ENCODE data around the gene LCN15.

The LCN15 gene

GRCh38 chr9:136738960-136739359 lies 25.4 kb downstream of the LCN15 start:
- DNase-seq = no peak

GRCh38 chr9:136735812-136736480 lies 28.4 kb downstream of the LCN15 start:
- DNase-seq = no peak

GRCh38 chr9:136734837-136735496 lies 29.4 kb downstream of the LCN15 start:
- DNase-seq = no peak

- no peak for DNase-seq
These were observed 30.7 kb downstream of the LCN15 start for GRCh38 chr9:136733611-136734010.

DNA sequence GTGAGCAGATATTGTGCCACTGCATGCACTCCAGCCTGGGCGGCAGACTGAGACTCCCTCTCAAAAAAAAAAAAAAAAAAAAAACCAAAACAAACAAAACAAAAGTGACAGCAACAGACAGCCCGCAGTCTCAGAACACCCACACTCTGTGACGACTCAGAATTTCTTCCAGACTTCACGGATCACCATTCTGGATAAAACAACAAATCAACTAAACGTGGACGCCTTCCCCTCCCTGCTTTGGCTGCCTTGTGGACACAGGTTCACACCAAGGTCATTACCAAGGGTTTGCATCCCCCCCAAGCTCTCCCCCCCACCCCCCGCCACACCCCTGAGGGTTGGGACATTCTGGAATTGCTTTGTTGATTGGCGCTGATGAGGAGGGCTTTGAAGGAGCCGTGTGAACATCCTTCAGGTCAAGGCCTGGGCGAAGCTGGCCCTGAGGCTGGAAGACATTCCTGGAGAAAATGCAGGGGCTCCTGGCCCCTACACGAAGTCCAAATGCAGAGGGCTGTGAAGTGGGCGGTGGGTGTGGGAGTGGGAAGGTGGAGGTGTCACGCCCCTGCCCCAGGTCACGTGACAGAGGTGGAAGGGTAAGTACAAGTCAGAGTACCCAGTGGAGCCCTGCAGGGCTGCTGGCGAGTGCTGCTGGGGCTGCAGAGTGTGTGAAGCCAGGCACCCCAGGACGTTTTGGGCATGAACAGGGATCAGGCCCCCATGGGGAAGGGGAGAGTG lies 31.7 kb downstream of the LCN15 start:
- DNase-seq = no peak

GRCh38 chr9:136729926-136730325 lies 34.4 kb downstream of the LCN15 start:
- no peak for DNase-seq

DNA sequence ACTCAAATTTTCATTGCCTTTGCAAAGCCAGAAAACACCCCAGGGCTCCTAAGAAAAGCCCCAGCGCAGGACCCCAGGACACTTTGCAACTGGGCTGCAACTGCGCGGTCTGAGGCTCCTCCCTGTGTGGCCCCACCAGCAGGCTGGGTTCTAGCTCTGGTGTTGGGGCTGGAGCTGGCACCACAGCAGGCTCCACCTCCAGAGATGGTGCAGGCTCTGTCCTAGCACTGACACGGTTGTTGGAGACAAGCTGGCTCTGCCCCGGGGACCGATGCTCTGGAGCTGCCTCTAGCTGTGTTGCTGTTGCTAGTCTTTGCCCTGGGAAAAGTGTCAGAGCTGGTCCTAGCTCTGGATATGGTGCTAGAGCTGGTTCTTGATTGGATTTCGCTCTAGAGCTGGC lies 35.2 kb downstream of the LCN15 start:
- no peak for DNase-seq

DNA sequence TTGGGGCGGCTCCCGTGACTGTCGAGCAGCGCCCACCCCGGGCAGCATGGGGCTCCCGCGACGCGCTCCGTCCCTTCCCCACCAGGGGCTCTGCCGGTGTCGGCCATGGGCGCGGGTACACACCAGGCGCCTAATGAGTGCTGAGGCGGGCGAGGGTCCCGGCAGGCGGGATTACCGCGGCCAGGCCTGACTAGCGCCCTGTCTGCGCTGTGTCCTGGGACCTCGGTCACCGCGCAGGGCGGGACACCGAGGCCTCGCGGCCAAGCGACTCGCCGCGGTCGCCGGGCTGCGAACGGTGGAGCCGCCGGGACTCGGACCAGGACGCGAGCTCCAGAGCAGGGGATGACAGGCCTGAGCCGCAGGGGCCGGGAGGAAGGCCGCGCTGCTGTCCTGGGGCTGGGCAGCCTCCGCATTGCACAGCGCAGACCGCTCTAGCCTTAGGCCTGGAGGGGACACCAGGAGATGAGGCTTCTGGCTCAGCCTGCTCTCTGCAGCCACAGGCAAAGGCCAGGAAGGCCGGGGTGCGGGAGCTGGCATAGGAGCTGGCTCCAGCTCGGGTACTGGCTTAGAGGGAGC lies 35.7 kb downstream of the LCN15 start:
- no peak for DNase-seq

- DNase-seq = peak; percentile 23
These were observed 36.2 kb downstream of the LCN15 start for GRCh38 chr9:136728080-136728547.

DNA sequence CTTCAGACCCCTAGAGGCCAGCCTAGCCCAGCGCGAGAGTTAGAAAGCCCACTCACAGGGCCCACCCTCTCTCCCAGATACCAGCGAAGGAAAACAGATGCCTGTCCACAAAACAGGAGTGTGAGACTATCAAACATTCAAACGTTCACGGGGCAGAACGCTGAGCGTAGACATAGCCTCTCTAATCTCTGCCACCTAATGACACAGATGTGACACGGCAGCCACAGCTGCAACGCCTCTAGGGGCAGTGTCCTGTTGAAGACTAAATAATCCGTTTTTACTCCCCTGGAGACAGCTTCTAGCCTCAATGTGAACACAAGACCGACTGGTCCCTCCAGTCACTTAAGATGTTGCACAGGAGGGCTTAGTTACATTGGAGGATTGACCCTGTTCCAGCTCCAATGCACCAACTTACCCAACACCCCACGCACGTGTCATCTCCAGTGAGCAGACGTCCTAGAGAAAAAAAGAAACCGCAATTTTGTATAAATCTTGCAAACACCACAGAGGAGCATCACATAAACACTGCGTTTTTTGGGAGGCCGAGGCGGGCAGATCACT lies 37.6 kb downstream of the LCN15 start:
- DNase-seq = no peak

- DNase-seq = no peak
These were observed 38.2 kb downstream of the LCN15 start for GRCh38 chr9:136726118-136726517.

GRCh38 chr9:136725612-136726011 lies 38.7 kb downstream of the LCN15 start:
- no peak for DNase-seq

DNA sequence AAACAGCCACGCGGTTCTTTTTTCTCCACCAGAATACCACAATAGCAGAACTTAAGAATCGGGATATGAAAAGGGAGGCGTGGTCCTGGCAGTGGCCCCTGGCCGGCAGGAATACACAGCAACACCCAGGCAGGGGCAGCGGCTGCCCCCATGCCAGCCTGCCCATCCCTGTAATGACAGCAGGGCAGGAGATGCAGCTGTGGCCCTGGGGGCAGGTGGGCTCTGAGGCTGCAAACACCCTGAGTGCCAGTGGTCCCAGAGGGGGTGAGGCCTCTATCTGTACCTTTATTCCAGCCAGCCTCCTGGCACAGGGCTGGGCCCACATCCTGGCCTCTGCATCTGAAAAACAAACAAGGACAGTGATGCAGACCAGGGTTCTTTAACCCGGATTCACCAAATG lies 39.5 kb downstream of the LCN15 start:
- DNase-seq = no peak

GRCh38 chr9:136723989-136724388 lies 40.3 kb downstream of the LCN15 start:
- no peak for DNase-seq

DNA sequence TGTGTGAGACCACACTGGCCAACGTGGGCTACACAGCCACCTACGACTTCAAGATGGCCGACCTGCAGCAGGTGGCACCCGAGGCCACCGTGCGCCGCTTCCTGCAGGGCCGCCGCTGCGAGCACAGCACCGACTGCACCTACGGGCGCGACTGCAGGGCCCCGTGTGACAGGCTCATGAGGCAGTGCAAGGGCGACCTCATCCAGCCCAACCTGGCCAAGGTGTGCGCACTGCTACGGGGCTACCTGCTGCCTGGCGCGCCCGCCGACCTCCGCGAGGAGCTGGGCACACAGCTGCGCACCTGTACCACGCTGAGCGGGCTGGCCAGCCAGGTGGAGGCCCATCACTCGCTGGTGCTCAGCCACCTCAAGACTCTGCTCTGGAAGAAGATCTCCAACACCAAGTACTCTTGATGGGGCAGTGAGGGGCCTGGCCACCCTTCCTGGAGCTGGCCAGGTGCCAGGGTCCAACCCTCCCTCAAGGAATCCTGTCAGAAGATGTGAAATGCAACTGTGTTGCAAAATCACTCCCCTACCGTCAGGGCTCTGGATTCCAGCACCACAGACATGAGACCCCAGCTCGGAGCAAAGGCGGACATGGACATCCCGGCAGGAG lies 40.8 kb downstream of the LCN15 start:
- DNase-seq = no peak

DNA sequence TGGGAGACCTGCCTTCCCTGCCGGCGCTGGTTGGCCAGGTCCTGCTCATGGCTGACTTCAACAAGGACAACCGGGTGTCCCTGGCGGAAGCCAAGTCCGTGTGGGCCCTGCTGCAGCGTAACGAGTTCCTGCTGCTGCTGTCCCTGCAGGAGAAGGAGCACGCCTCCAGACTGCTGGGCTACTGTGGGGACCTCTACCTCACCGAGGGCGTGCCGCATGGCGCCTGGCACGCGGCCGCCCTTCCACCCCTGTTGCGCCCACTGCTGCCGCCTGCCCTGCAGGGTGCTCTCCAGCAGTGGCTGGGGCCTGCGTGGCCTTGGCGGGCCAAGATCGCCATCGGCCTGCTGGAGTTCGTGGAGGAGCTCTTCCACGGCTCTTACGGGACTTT lies 41.4 kb downstream of the LCN15 start:
- DNase-seq = no peak

- DNase-seq = no peak
These were observed 42.0 kb downstream of the LCN15 start for GRCh38 chr9:136722093-136722968.

DNA sequence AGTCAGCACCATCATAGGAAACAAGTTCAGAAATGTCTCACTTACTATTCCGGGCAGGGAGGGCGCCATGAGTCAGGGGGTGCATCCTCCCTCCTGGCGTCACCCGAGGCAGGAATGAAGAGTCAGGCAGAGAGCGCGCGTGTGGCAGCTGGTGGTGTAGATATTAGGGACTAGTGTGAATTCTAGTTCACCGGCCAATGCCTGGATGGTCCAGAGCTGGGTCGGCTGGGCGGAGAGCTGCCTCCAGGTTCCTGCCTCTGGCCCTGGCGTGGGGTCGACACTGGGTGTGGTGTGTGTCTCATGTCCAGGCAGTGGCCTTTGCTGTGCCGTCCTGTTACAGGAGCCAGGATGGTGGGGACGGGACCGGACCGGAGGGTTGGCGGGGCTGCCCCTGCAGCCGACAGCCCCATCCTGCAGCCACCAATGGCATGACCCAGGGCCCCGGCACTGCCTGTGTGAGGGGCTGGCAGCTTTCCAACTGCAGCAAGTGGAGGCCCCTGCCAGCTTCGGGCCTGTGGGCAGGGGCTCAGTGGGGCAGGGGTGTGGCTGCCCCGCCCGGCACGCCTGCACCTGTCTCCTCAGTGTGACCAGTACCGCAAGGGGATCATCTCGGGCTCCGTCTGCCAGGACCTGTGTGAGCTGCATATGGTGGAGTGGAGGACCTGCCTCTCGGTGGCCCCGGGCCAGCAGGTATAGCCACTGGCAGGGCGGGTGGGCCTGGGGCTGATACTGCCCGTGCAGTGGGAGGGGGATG lies 42.8 kb downstream of the LCN15 start:
- no peak for DNase-seq

DNA sequence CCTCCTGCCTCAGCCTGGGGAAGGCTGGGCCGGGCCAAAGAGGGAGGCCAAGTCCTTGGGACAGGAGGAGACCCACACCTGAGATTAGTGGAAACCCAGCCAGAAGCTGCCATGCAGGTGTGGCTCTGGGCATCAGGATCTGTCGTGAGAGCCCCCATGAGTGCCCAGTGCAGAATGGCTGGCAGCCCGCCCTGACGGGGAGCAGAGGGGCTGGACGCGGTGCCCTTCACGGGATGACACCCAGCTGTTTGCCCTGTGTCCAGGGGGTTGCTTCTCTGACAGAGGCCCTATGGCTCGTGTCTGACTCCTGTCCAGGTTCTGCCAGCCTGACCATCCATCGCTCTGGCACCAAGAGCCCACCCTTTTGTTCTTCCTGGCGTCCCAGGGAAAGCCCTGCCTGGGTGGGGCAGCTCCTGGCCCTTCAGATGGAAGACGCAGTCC lies 43.4 kb downstream of the LCN15 start:
- DNase-seq = no peak

- DNase-seq = no peak
These were observed 43.9 kb downstream of the LCN15 start for GRCh38 chr9:136720251-136720897.

Data from DMS79 (cell line).